COR-L47 (cell line): ENCODE data around the gene NFIA.
A peak's percentile ranks its signal among the peaks of the same experiment; 100 is the strongest.

Source experiments
- DNase-seq: peaks from one replicate; lab custom pipeline; 2025; lab: John Stamatoyannopoulos, UW

The NFIA gene

DNA sequence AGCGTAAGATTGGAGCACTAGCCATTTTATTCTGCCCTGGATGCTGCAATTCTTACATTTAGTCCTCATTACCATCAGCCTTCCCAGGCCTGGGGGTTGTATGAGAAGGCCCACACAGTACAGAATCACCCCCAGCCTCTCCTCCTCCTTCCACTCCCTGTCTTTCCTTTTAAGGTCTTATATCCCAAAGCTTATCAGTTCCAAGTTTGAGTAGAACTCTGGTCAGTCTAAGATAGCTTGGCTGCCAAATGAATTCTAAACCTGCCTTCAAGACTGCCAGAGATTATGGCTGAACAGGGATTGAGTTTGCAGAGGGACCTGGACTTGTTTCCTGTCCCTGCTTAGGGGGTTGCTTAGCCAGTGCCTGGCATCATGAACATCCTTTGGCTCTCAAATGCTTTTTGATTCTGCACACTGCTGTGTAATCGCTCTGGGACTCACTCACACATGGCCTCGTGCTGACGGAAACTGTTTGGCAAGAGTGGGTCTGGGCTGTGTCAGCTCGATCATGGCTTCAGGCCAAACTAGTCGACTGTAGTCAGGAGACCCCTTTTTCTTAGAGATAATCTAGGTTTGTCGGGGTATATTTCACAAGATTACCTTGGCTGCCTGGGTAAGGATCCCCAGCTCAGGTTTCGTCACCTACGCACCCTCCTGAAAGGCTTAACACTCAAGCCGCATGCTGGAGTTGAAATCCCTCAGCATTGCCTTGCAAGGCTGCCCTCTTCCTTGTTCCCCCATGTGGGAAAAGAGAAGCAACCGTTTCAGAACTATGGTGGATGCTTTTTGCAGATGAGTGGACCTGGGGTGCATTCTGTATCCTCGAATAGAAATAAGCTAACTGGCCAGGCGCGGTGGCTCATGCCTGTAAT lies 252.6 kb downstream of the NFIA start:
- DNase-seq = no peak

DNA sequence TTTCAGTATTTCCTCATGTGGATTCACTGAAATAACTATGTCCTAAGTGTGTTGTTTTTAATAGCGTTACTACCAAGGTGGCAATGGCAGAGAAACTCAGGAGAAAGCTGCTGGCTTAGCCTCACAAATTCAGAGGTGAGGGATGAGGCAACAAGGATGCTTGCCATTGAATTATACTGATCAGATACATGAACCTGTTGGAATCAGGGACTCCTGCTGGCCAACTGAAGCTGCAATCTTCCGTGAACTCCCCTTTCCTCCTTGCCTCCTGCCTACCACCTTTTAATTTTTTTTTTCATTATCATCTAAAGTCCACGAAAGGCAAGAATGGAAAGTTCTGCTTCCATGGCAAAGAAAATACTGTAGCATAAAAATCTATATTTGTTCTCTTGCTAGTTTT lies 254.7 kb downstream of the NFIA start:
- no peak for DNase-seq

- no peak for DNase-seq
Observed at GRCh38 chr1:61337441-61337951, 255.1 kb downstream of the NFIA start.

- peak; percentile 50 for DNase-seq
Observed at GRCh38 chr1:61337981-61338848, 255.9 kb downstream of the NFIA start.

DNA sequence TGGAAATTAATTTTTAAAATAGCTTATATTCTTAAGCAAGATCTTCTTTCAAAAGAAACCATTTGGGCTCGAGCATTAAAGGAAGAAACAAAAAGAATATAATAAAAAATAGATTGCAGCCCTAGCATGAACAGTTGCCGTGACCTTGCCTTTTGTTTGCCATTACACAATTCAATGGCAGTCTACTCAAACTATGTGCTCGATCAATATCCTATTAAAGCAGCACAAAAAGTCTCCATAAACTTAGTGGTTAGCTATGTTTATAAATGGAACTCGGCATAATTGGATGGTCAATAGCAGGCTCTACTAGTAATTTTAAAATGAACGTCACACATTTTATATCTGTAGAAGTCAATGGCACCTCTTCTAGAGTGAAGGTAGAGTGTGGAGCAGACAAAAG lies 256.5 kb downstream of the NFIA start:
- DNase-seq = no peak

DNA sequence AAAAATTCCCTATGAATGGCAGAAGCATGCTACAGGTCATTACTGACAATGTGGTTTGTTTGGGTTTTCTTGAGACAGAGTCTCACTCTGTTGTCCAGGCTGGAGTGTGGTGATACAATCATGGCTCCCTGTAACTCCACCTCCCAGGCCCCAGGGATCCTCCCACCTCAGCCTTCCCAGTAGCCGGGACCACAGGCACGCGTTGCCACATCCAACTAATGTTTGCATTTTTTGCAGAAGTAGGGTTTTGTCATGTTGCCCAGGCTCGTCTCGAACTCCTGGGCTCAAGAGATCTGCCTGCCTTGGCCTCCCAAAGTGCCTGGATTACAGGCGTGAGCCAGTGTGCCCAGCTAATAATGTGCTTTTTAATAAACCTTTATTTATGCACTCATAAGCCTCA lies 259.1 kb downstream of the NFIA start:
- no peak for DNase-seq

GRCh38 chr1:61343734-61344420 lies 261.5 kb downstream of the NFIA start:
- DNase-seq = no peak

DNA sequence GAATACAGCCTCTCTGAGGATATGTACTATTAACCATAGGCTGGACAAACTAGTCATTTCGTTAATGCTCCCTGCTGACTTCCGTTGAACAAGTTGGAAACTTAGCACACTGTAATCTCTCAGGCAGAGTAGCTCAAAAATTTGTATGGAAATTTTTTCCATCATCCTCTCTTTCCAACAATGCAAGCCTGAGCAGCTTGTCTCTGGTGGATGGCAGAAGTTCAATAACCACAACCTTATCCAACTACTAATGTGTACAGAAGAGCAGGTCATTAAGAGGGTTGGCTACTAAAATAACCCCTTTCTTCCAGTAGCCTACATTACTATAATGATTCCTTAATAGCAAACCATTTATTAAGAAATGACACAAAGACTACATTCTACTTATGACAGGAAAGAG lies 262.3 kb downstream of the NFIA start:
- DNase-seq = no peak

GRCh38 chr1:61348025-61348665 lies 265.8 kb downstream of the NFIA start:
- DNase-seq = no peak

DNA sequence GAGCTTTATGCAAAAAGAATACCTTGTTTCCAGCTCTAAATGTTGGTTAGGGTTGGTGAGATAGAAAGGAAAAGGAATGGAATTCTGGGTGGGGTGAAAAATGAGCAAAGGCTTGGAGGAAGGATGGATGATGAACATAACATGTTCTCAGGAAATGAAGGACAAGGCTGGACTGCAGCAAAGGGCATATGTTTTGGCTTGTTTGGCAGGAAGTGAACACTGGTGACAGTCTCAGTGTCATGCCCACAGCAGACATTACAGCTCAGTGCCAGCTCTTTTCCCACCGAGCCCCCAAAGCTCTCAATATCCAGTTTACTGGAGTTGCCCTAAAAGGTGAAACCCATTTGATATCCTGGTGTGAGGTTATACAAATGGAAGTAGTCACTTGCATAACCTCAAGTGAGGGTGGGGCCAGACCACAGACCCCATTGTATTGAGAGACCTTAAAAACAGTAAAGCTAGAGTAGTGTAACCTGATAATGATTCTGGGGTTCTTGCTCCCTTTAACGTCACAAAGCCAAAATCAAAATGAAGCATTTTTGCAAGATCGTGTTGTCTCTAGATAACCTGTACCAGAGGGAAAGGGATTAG lies 270.6 kb downstream of the NFIA start:
- DNase-seq = no peak

- no peak for DNase-seq
Observed at GRCh38 chr1:61353797-61354406, 271.5 kb downstream of the NFIA start.

GRCh38 chr1:61356016-61356415 lies 273.7 kb downstream of the NFIA start:
- DNase-seq = no peak

DNA sequence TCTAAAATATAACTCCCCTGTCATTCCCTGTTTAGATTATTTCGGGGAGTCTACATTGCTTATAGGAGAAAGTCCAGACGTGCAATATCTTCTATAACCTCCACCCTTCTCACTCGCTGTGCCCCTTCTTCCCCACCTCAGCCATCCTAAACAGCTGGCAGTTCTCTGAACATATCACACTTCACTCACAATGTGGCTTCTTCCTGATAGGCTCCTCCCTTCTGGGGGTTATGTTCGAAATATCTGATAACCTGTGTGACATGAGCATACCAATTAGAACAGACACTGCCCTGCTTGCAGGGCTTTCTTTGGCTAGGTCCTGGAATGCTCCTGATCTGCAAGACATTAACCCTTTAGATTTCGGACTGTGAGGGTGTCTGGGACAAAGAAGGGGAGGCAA lies 274.6 kb downstream of the NFIA start:
- no peak for DNase-seq

- DNase-seq = no peak
Observed at GRCh38 chr1:61357539-61357938, 275.2 kb downstream of the NFIA start.

DNA sequence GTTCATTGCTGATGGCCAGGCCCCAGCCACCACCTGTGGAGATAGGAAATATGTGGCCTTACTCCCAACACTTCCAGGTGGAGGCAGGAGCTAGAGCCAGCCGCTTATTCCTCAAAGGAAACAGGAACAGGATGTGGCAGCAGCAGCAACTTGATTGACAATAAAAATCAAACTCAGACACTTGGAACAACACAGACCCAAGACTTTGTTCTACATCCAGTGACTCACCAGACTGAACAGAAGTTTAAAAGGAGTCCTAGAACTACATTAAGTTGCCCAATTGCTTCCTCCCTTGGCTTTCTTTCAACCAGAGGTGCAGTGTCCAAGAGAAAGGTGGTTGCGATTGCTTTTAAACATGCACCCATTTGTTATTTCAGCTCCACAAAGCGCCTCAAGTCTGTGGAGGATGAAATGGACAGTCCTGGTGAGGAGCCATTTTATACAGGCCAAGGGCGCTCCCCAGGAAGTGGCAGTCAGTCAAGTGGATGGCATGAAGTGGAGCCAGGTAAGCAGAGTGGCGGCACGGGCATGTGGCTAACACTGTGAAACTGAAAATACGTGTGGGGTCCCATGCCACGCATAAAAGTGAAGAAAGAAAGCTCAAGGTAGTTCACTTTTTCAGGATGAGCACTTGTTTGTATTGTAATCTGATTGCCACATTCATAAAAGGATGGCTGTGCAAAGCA lies 276.6 kb downstream of the NFIA start:
- DNase-seq = no peak

DNA sequence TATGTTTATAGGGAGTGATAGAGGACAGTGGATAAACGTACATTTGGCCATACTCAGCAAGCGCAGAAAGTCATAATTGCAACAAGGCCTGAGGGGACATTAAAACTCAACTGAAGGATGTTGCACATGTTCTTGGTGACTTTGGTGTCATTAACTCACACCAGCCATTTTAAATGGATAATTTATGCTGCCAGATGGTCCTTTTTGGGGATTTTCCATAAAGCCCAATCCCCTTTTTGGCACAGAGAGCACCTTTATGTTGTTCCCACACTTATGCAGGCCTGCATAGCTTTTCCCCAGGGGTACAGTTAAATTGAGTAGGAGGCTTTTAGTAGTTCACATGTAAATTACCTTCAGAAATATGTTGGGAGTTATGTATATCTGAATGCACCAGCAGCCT lies 279.6 kb downstream of the NFIA start:
- no peak for DNase-seq

DNA sequence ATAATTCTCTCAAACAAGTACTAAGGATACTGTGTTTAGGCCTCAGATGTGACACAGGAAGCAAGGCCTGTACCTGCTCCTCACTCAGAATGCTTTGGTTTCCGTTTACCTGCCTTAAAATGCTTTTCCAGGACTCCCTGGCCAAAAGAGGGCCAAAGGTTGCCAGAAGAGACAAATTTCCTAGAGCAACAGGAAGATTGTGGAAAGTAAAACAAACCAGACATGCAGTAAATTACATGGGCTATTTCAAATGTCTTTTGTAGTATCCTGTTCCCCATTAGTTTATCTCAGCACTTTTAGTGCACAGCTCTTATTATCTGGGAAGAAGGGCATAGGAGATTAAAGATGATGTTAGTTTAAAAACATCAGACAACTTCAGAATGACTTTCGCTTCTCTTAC lies 280.0 kb downstream of the NFIA start:
- DNase-seq = no peak

DNA sequence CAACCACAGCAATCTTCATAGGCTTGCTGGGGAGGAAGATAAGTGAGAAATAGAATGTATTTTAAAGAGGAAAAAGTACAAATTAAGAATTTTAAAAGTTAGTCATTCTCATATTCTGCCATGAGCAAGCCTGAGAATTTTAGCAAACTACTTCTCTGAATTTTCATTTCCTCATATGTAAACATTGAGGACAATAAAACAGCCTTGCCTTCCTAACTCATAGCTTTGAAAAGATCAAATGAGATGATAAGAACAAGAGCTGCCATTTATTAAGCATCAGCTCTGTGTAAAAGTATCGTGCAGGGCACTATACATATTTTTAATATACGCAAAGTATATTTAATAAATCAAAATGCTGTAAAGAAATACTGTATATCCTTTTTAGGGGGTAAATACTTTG lies 286.0 kb downstream of the NFIA start:
- no peak for DNase-seq

GRCh38 chr1:61368876-61369275 lies 286.5 kb downstream of the NFIA start:
- no peak for DNase-seq

DNA sequence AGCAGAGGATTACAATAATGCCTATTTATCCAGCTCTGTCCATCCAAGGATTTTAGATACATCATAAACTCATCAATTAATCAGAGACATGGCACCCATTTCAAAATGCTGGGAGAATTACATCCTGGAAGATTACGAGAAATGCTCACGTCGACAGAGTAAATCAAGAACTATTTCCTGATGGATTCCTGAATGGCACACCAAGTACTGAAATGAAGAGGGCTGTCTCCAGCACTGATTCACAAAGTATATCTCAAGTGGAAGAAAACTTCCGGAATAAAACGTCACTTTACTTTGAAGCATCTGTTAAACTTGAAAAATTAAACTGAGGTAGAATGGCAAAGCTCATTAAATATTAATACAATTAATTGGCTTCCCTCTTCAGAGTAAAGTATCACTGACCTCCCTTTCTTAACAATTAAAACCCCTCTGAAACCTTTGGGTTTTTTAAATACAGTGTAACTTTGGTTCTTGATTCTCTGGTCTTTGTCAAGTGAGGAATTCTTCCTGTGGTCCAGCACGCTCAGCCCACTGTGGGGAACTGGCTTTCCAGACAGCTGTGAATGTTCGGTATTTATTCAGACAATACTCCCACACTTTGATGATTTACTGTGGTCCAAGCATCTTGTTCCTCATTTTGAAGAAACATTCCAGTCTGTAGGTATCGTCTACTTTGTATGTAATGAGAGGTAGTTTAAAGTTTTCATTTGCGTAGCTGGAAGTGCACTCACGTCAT lies 288.0 kb downstream of the NFIA start:
- DNase-seq = no peak
